Smooth muscle cell (in vitro differentiated cells): ENCODE data around the gene FGFR1OP2. TPM values are rescaled to one million over a fixed set of nuclear protein-coding genes. Genes with fewer than 3 reads are reported as not detected.

Experiments used
- DNase-seq: peaks from one replicate; lab custom pipeline; 2025; ENCODE audit not compliant: unreplicated experiment; lab: John Stamatoyannopoulos, UW
- H2AFZ ChIP-seq: fragments of 200-600 bp; sonication (generic); 2 replicates; pipeline ENCODE4 v1.6.0; 2016; ENCODE audit warnings: antibody characterized with exemption, low read depth, mild to moderate bottlenecking
- H3F3A ChIP-seq: fragments of 200-600 bp; sonication (generic); 2 replicates; pipeline ENCODE4 v1.6.0; 2017; ENCODE audit warnings: antibody characterized with exemption, low read depth
- H3K27ac ChIP-seq: fragments of 200-600 bp; sonication (generic); 2 replicates; pipeline ENCODE4 v1.5.1; 2016; ENCODE audit warnings: low read depth, mild to moderate bottlenecking
- H3K27me3 ChIP-seq: fragments of 200-600 bp; sonication (generic); 2 replicates; pipeline ENCODE4 v1.6.1; 2016; ENCODE audit warnings: low read depth, mild to moderate bottlenecking
- H3K36me3 ChIP-seq: fragments of 200-600 bp; sonication (generic); 2 replicates; pipeline ENCODE4 v1.5.1; 2016; ENCODE audit warnings: low read depth
- H3K4me1 ChIP-seq: fragments of 200-600 bp; sonication (generic); 2 replicates; pipeline ENCODE4 v1.5.1; 2016; ENCODE audit warnings: low read depth
- H3K4me2 ChIP-seq: fragments of 200-600 bp; sonication (generic); 2 replicates; pipeline ENCODE4 v1.6.0; 2016; ENCODE audit warnings: mild to moderate bottlenecking
- H3K4me3 ChIP-seq: fragments of 200-600 bp; sonication (generic); 2 replicates; pipeline ENCODE4 v1.5.1; 2016; ENCODE audit warnings: mild to moderate bottlenecking
- H3K79me2 ChIP-seq: fragments of 200-600 bp; sonication (generic); 2 replicates; pipeline ENCODE4 v1.6.0; 2016; ENCODE audit warnings: low read depth, mild to moderate bottlenecking
- H3K9ac ChIP-seq: fragments of 200-600 bp; sonication (generic); 2 replicates; pipeline ENCODE4 v1.6.0; 2016; ENCODE audit warnings: low read depth
- H3K9me3 ChIP-seq: fragments of 200-600 bp; sonication (generic); replicated peaks from 2 replicates; pipeline ENCODE4 v1.5.1; 2016; ENCODE audit warnings: low read depth
- H4K20me1 ChIP-seq: fragments of 200-600 bp; sonication (generic); 2 replicates; pipeline ENCODE4 v1.6.0; 2016; ENCODE audit warnings: low read depth
- WGBS: methylation state at CpG from one replicate; pipeline ENCODE4 v1.1.7; 2016; ENCODE audit warnings: low lambda C conversion rate; 5-methylcytosine and 5-hydroxymethylcytosine counted together
- polyA plus RNA-seq: library from polyadenylated mRNA; unstranded; fragments of >200 nt; fragmentation: Nextera tagmentation; extraction: Ambion mirVana; gene quantifications from 2 replicates; pipeline ENCODE4 v1.2.1, GENCODE V29; 2016
- total RNA-seq: library from RNA; depleted of rRNA; stranded (reverse); fragments of >200 nt; gene quantifications from 2 replicates; pipeline ENCODE4 v1.2.3, GENCODE V29; 2014
- TF ChIP-seq, protein P1 (sequence below): fragments of 200-600 bp; sonication (generic); IDR thresholded peaks from 2 replicates; pipeline ENCODE4 v1.5.1; 2017; ENCODE audit warnings: borderline replicate concordance, mild to moderate bottlenecking, antibody characterized with exemption; ENCODE audit not compliant: insufficient read depth, poor library complexity, severe bottlenecking

FGFR1OP2 gene
- total and polyA plus RNA-seq, 2 experiments from 2014 or later = 28.4 to 53.5 TPM

- Histone ChIP-seq H3K9ac (no peak overlapping the region), H3K9me3 (no peaks in the 10 kb centered on the region), H3F3A (no peaks in the 10 kb centered on the region), H3K36me3 (no peaks in the 10 kb centered on the region), H3K79me2 (peaks cover 26% of the 10 kb centered on the region), H3K27ac (no peak overlapping the region), H3K4me2 (no peak overlapping the region), H3K4me3 (no peak overlapping the region), H3K27me3 (no peaks in the 10 kb centered on the region), H3K4me1 (peaks cover 7% of the 10 kb centered on the region), H2AFZ (no peak overlapping the region), H4K20me1 (peaks cover 67% of the 10 kb centered on the region)
- DNase-seq = no peak
- TF ChIP-seq, protein P1, sequence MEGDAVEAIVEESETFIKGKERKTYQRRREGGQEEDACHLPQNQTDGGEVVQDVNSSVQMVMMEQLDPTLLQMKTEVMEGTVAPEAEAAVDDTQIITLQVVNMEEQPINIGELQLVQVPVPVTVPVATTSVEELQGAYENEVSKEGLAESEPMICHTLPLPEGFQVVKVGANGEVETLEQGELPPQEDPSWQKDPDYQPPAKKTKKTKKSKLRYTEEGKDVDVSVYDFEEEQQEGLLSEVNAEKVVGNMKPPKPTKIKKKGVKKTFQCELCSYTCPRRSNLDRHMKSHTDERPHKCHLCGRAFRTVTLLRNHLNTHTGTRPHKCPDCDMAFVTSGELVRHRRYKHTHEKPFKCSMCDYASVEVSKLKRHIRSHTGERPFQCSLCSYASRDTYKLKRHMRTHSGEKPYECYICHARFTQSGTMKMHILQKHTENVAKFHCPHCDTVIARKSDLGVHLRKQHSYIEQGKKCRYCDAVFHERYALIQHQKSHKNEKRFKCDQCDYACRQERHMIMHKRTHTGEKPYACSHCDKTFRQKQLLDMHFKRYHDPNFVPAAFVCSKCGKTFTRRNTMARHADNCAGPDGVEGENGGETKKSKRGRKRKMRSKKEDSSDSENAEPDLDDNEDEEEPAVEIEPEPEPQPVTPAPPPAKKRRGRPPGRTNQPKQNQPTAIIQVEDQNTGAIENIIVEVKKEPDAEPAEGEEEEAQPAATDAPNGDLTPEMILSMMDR = no peak
- 79% methylated on average over 1 of the region's 1 CpG for WGBS
Measured at GRCh38 chr12:27000961-27001360, 62.7 kb downstream of the FGFR1OP2 start.

DNA sequence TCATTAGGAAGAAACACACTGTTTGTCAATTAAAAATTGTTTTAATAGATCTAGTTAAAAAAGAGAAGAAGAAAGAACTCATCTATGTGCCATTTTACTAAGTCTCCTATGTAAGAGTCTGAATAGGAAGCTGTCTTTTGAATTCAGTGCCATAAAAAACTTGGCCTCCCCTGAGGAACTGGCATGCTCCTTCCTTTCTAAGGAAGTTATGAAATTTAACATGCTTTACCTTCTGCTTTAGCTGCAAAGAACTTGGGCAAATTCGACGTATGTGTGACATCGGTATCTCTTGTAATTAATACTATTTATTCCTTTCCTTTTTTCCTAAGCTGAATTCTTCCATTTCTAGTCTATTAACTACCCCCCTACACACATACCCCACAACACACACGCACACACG, 63.4 kb downstream of the FGFR1OP2 start:
- Histone ChIP-seq H3K9me3 (no peaks in the 10 kb centered on the region), H3K79me2 (peaks cover 26% of the 10 kb centered on the region), H3K36me3 (no peaks in the 10 kb centered on the region), H3K27ac (no peak overlapping the region), H4K20me1 (peaks cover 69% of the 10 kb centered on the region), H3K4me1 (peaks cover 7% of the 10 kb centered on the region), H3K4me2 (no peak overlapping the region), H3K27me3 (no peaks in the 10 kb centered on the region), H2AFZ (no peak overlapping the region), H3K9ac (no peak overlapping the region), H3F3A (no peaks in the 10 kb centered on the region), H3K4me3 (no peak overlapping the region)
- over 99% methylated on average over 5 of the region's 5 CpGs for WGBS
- TF ChIP-seq, protein P1 = no peak
- DNase-seq = no peak

DNA sequence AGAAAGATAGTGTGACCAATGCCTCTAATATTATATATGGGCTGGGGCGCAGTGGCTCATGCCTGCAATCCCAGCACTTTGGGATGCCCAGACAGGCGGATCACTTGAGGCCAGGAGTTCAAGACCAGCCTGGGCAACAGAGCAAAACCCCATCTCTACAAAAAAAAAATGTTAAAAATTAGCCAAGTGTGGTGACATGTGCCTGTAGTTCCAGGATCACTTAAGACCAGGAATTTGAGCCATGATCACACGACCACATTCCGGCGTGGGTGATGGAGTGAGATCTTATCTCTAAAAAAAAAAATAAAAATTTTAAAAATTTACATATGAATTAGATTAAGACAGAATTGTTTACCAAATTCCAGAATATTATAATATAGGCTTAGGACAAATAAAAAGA, 63.9 kb downstream of the FGFR1OP2 start:
- Histone ChIP-seq H3K4me2 (no peak overlapping the region), H3K27ac (no peak overlapping the region), H3K79me2 (peaks cover 31% of the 10 kb centered on the region), H3K36me3 (no peaks in the 10 kb centered on the region), H3K4me1 (peaks cover 7% of the 10 kb centered on the region), H3F3A (no peaks in the 10 kb centered on the region), H3K4me3 (no peak overlapping the region), H3K27me3 (no peaks in the 10 kb centered on the region), H2AFZ (no peak overlapping the region), H4K20me1 (peaks cover 74% of the 10 kb centered on the region), H3K9ac (no peak overlapping the region), H3K9me3 (no peaks in the 10 kb centered on the region)
- WGBS = 88% methylated on average over 5 of the region's 5 CpGs
- DNase-seq = no peak
- TF ChIP-seq, protein P1 = no peak

DNA sequence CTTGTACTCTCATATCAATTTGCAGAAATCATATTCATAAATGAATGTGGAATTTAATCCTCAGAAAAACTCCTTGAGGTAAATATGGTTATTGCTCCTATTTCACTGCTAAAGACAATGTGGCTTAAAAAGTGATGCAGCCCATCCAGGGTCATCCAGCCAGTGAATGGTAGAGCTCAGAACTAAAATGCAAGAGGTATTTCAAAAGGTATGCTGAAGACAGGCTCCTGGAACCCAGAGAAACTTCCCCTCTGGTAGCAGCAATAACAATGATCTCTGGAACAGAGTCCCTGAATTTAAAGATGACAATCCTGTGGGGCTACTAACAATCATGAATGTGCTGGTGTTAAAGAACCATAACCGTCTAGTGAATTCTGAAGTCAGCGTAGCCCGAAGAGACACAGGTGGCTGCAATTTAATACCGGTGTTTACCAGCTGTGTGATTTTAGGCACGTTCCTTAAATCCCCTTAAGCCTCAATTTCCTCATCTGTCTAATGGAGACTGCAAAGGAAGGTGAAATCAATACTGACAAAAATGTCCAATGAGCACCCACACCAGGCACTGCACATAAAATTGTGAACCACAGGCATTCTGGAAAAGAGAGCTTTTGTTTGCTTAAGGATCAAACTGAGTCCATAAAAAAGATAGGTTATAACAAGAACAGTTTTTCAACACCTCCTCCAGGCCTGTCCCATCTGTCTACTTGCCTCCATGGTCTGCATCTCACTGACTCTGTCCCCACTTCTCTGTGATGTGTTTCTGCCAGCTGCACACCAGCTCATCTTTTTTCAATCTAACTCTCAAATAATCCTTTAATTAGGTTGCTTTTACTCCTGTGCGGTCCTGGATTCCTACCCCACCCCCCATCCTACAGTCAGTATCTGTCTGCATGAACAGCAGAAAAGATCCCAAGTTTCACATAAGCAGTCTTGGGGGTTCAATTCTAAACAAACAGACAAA, 65.4 kb downstream of the FGFR1OP2 start:
- Histone ChIP-seq H4K20me1 (peaks cover 88% of the 10 kb centered on the region), H3K4me2 (no peak overlapping the region), H3K9me3 (no peaks in the 10 kb centered on the region), H2AFZ (no peak overlapping the region), H3K79me2 (peaks cover 39% of the 10 kb centered on the region), H3K9ac (no peak overlapping the region), H3F3A (no peaks in the 10 kb centered on the region), H3K27me3 (no peaks in the 10 kb centered on the region), H3K27ac (no peak overlapping the region), H3K4me3 (no peak overlapping the region), H3K36me3 (no peaks in the 10 kb centered on the region), H3K4me1 (peaks cover 7% of the 10 kb centered on the region)
- 45% methylated on average over 6 of the region's 6 CpGs for WGBS
- TF ChIP-seq, protein P1 = no peak
- no peak for DNase-seq
